GM10266 (cell line): ENCODE measurements around the gene FOXN3.

Source experiments
- DNase-seq: peaks from one replicate; pipeline ENCODE4 v3.0.0; 2012; ENCODE audit errors: extremely low spot score
- TF ChIP-seq, protein P1 (sequence below): IDR thresholded peaks from 2 replicates; pipeline ENCODE4 v1.5.1; 2012; ENCODE audit warnings: mild to moderate bottlenecking, low read depth; ENCODE audit not compliant: control insufficient read depth, insufficient read depth; ENCODE audit errors: missing control alignments

The FOXN3 gene

DNA sequence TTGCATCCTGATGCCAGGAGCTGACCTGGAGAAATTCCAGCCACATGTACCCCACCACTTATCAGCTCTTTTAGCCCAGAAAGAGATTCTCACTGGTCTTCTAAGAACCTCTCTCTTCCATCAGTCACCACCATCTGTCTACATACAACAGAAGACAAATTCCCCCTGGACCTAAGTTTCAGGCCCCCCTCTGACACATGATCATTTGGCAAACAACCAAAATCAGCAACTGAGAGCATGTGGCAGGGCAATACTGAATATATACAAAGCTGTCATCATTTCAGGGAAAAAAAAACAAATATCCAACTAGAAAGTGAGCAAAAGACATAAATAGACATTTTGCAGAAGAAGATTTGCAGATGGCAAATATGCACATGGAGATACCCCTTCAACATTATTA, 180.2 kb downstream of the FOXN3 start:
- DNase-seq = no peak
- TF ChIP-seq, protein P1, sequence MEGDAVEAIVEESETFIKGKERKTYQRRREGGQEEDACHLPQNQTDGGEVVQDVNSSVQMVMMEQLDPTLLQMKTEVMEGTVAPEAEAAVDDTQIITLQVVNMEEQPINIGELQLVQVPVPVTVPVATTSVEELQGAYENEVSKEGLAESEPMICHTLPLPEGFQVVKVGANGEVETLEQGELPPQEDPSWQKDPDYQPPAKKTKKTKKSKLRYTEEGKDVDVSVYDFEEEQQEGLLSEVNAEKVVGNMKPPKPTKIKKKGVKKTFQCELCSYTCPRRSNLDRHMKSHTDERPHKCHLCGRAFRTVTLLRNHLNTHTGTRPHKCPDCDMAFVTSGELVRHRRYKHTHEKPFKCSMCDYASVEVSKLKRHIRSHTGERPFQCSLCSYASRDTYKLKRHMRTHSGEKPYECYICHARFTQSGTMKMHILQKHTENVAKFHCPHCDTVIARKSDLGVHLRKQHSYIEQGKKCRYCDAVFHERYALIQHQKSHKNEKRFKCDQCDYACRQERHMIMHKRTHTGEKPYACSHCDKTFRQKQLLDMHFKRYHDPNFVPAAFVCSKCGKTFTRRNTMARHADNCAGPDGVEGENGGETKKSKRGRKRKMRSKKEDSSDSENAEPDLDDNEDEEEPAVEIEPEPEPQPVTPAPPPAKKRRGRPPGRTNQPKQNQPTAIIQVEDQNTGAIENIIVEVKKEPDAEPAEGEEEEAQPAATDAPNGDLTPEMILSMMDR = no peak

DNA sequence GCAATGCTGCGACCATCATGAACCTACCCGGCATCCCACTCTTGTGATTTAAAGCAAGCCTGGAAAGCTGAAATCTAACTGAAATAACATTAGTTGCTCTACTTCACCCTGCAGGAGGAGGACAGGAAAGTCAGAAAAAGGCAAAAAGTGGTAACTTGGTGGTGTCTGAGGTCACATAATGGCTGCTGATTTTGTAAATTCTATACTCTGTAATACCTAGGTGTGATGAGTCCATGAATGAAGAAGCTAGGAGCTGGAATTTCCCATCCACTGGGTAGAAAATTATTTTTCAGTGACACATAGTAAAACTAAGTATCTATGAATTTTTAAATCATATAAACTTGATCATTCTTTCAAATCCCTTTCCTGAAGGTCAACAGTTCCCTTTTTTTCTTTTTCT, 183.8 kb downstream of the FOXN3 start:
- no peak for DNase-seq

DNA sequence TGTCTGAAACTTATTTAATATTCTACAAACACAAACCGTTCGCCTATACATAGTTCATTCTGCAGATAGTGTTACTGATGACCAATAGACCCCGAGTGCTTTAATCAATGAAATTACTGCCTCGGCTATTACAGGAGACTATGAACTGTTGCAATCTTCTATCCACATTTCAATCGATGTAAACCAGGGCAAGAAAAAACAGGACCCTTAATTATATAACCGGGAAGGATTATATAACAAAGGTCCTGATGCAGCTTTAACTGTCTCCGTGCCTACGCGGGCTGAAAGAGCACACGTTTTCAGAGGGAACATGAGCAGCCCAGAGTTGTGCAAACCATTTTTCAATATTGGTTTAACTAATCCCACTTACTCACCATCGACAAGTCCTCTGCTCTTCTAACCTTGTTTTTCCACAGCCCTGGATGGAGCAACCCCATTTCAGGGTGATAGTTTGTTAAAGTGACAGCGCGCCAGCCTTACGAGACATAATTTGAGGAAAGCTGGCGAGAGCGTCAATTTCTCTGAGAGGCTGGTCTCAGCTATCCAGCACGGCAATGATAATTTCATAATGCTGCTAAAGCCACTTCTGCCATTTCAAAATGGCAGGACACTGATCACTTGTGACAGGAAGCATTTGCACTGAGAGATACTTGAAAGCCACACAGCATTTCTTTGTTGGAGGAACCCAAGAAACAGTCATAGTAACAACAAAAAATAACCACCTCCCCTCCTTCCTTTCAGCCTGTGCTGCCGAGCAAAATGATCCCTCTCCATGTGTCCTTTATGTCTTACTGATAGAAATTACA, 184.6 kb downstream of the FOXN3 start:
- TF ChIP-seq, protein P1 = no peak
- no peak for DNase-seq

More for the DNA sequence above, 183.8 kb downstream of the FOXN3 start:
- TF ChIP-seq, protein P1 = no peak

DNA sequence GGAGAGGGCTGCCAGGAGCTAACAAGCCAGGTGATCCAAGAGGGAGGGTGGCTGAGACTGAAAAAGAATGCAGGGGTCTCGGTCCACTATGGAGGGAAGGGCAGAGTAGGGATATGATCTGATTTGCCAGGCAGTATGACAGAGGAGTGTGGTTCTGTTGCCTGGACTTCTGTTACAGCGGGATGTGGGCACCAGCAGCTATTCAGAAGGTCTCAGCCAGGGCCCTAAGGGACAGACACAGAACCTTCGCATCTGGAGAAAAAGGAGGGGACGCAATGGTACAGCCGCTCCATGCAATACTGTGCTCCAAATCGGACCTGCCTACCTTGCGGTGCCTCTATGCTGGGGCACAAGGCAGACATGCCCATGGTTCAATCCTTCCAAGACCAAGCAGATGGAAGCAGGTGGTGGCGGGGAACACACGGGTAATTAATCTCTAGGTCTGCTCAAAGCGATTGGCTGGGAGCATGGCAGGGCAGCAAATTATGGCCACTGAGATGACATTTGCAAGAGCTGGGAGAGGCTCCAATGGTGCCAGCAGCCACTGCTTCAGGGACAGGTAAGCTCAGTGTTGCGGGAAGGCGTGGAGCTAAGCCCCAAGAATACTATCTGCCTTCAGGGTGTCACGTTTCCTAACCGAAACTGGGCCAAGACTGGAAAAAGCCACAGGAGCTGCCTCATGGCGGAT, 185.5 kb downstream of the FOXN3 start:
- no peak for DNase-seq

DNA sequence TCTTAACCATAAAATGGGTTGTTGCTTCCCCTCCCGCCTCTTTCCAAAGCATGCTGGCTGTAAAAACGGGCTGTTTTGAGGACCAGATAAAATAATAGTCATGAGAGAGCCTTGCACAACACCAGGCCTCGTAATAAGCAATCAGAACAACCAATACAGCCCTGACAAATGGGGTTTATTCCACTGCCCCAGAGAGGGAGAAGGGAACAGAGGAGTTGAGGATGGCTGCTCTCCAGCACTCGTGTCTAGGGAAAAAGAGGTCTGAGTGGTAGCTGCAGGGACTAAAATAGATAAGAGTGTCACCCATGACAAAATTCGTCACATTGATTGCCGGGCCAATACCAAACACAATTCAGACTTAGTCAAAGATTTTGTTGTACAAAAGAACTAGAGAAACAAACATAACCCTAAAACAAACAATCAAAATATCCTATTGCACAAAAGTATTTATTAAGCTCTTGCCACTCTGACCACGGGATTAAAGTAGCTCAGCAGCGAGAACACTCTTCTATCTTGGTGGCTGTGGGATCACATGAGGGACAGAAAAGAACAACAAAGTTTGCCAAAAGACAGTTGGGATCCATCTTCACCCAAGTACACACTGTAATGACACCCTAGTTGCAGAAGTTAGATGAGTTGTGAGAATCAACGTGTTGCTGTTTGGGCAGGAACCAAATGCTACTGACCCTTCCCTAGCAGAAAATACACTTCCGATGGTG, 188.0 kb downstream of the FOXN3 start:
- TF ChIP-seq, protein P1 = no peak
- no peak for DNase-seq

More for the DNA sequence above, 185.5 kb downstream of the FOXN3 start:
- TF ChIP-seq, protein P1 = no peak

DNA sequence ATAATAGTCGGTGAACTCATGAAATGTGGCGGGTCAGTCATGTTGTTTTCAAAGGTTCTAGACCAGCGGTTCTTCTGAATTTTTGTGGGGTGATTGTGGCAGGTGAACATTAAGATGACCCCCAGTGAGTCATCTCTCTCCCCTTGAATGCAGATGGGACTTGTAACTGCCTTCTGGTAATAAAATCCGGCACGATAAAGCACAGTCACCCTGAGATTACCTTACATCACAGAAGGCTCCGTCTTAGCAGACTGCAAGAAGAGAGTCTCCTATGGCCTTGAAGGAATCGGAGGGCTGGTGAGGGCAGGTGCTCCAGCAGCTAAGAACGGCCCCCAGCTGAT, 189.6 kb downstream of the FOXN3 start:
- no peak for DNase-seq

More for the DNA sequence above, 189.6 kb downstream of the FOXN3 start:
- TF ChIP-seq, protein P1 = no peak
